Measurements from ENCODE around the gene ILK.

- TF ChIP-seq CTCF (conservative IDR thresholded peaks at IDR 0.05 in 1 of 2, IDR thresholded peaks at IDR 0.05 in 1 of 2; ENCODE audit: low read depth in 1 of 2, low read length in 2 of 2) = no peak
- no peak for TF ChIP-seq EZH2 (IDR thresholded peaks at IDR 0.05; ENCODE audit: low read length, missing control alignments)
Observed at GRCh38 chr11:6578134-6578533, 25.4 kb upstream of the ILK start.
